CD14-positive monocyte (primary cell): Measurements from ENCODE around the gene CRYGS. TPM values are rescaled to one million over a fixed set of nuclear protein-coding genes. Genes with fewer than 3 reads are reported as not detected.
"Not testable (repeated sequence)": the region's sequence is repeated elsewhere in the genome, so short reads cannot be mapped to it uniquely, and the experiment has no call there.

ENCODE experiments used
- DNase-seq, 3 donors: peaks; one replicate each; pipeline ENCODE4 v3.0.0-alpha.2; 2011 to 2022
- H2AFZ ChIP-seq: 2 replicates; pipeline ENCODE4 v1.6.0; 2012; ENCODE audit warnings: mild to moderate bottlenecking, low read depth, low read length, inconsistent platforms; ENCODE audit not compliant: insufficient read depth, poor library complexity, severe bottlenecking
- H3K27ac ChIP-seq, 2 donors: 1 replicate in 1 of 2; 2 replicates in 1 of 2; pipeline ENCODE4 v1.5.1; 2012 to 2013; ENCODE audit warnings: low read length in 2 of 2, control low read depth in 1 of 2, inconsistent platforms in 1 of 2, low read depth in 1 of 2, mild to moderate bottlenecking in 1 of 2
- H3K27me3 ChIP-seq, 2 donors: one replicate each; pipeline versions ENCODE4 v1.6.0 to v1.6.1; 2011 to 2013; ENCODE audit warnings: low read length in 2 of 2; ENCODE audit not compliant: control insufficient read depth in 2 of 2, insufficient read depth in 2 of 2
- H3K36me3 ChIP-seq, 2 donors: replicated peaks in 1 of 2; 1 replicate in 1 of 2; 2 replicates in 1 of 2; pipeline versions ENCODE4 v1.5.1 to v1.6.1; 2012 to 2013; ENCODE audit warnings: low read length in 2 of 2, control low read depth in 1 of 2, inconsistent platforms in 1 of 2, mild to moderate bottlenecking in 1 of 2; ENCODE audit not compliant: insufficient read depth in 2 of 2, control insufficient read depth in 1 of 2
- H3K4me1 ChIP-seq, 2 donors: 1 replicate in 1 of 2; 2 replicates in 1 of 2; pipeline versions ENCODE4 v1.5.1 to v1.6.1; 2012 to 2013; ENCODE audit warnings: low read length in 2 of 2, control low read depth in 1 of 2, inconsistent platforms in 1 of 2, mild to moderate bottlenecking in 1 of 2, moderate library complexity in 1 of 2; ENCODE audit not compliant: insufficient read depth in 2 of 2, control insufficient read depth in 1 of 2
- H3K4me2 ChIP-seq: replicated peaks from 2 replicates; pipeline ENCODE3; 2012; ENCODE audit warnings: low read length, moderate library complexity, mild to moderate bottlenecking; ENCODE audit not compliant: poor library complexity, severe bottlenecking; ENCODE audit errors: extremely low read depth
- H3K4me3 ChIP-seq, 3 experiments: fragments of 200-600 bp in 1 of 3; sonication (generic) in 1 of 3; replicated peaks in 1 of 3; 1 replicate in 2 of 3; 2 replicates in 1 of 3; pipeline ENCODE4 v1.5.1; 2011 to 2013; ENCODE audit warnings: low read length in 3 of 3, mild to moderate bottlenecking in 3 of 3, control low read depth in 2 of 3, low read depth in 2 of 3, inconsistent platforms in 1 of 3, moderate library complexity in 1 of 3
- H3K79me2 ChIP-seq: 2 replicates; pipeline ENCODE4 v1.6.0; 2012; ENCODE audit warnings: mild to moderate bottlenecking, control low read depth, inconsistent platforms, low read length, moderate library complexity; ENCODE audit not compliant: insufficient read depth
- H3K9ac ChIP-seq: 2 replicates; pipeline ENCODE4 v1.6.0; 2017; ENCODE audit warnings: low read length, mild to moderate bottlenecking; ENCODE audit not compliant: insufficient read depth, poor library complexity, severe bottlenecking
- H3K9me3 ChIP-seq, 2 donors: replicated peaks in 1 of 2; 1 replicate in 1 of 2; 2 replicates in 1 of 2; pipeline versions ENCODE4 v1.5.1 to v1.6.1; 2012 to 2013; ENCODE audit warnings: low read length in 2 of 2, control low read depth in 1 of 2; ENCODE audit not compliant: control insufficient read depth in 1 of 2, insufficient read depth in 1 of 2
- H4K20me1 ChIP-seq: 2 replicates; pipeline ENCODE4 v1.6.0; 2012; ENCODE audit warnings: mild to moderate bottlenecking, low read length, control low read depth, moderate library complexity; ENCODE audit not compliant: insufficient read depth
- H3K27ac Mint-ChIP-seq, 7 donors: one replicate each; pipeline ENCODE4 v1.8.0; 2020; ENCODE audit warnings: mild to moderate bottlenecking in 7 of 7, mixed read lengths in 7 of 7, moderate library complexity in 6 of 7, inconsistent platforms in 2 of 7
- H3K27me3 Mint-ChIP-seq, 3 donors: one replicate each; pipeline ENCODE4 v1.8.0; 2021 to 2022; ENCODE audit warnings: low read depth in 3 of 3, mild to moderate bottlenecking in 3 of 3, mixed read lengths in 3 of 3, moderate library complexity in 3 of 3, inconsistent platforms in 1 of 3
- H3K36me3 Mint-ChIP-seq, 2 donors: one replicate each; pipeline ENCODE4 v1.8.0; 2020; ENCODE audit warnings: mixed read lengths in 2 of 2, inconsistent platforms in 1 of 2, mild to moderate bottlenecking in 1 of 2
- H3K4me1 Mint-ChIP-seq: one replicate; pipeline ENCODE4 v1.8.0; 2020; ENCODE audit warnings: mild to moderate bottlenecking, mixed read lengths
- H3K4me3 Mint-ChIP-seq, 2 donors: one replicate each; pipeline ENCODE4 v1.8.0; 2020; ENCODE audit warnings: mild to moderate bottlenecking in 2 of 2, mixed read lengths in 2 of 2, moderate library complexity in 1 of 2
- H3K9me3 Mint-ChIP-seq, 7 donors: one replicate each; pipeline ENCODE4 v1.8.0; 2020 to 2022; ENCODE audit warnings: mixed read lengths in 7 of 7, mild to moderate bottlenecking in 6 of 7, moderate library complexity in 6 of 7, inconsistent platforms in 2 of 7
- WGBS: methylation state at CpG from one replicate; pipeline ENCODE4 v1.1.5; 2013; ENCODE audit warnings: missing lambda C conversion rate; ENCODE audit not compliant: insufficient coverage; 5-methylcytosine and 5-hydroxymethylcytosine counted together
- intact Hi-C, 2 donors: fragments of 100-400 bp; cut with micrococcal nuclease; formaldehyde crosslinking; loops; one replicate each; pipeline versions ENCODE4 v1.15.0 to v1.15.1; 2023
- polyA plus RNA-seq, 3 donors: library from polyadenylated mRNA; depleted of rRNA in 1 of 3; unstranded in 2 of 3; stranded (reverse) in 1 of 3; fragments of 300-500 nt in 2 of 3; fragments of >200 nt in 1 of 3; fragmentation: Illumina TruSeq in 2 of 3; gene quantifications; 1 replicate in 2 of 3; 2 replicates in 1 of 3; pipeline ENCODE4 v1.2.3, GENCODE V29; 2012 to 2021
- TF ChIP-seq, protein P1 (sequence below): fragments of 200-600 bp; IDR thresholded peaks from one replicate; pipeline ENCODE4 v1.8.0; 2022; ENCODE audit warnings: antibody characterized with exemption, mild to moderate bottlenecking

CRYGS gene
- polyA plus RNA-seq, 3 donors = 0.25 to 4.1 TPM; not detected in 1

DNA sequence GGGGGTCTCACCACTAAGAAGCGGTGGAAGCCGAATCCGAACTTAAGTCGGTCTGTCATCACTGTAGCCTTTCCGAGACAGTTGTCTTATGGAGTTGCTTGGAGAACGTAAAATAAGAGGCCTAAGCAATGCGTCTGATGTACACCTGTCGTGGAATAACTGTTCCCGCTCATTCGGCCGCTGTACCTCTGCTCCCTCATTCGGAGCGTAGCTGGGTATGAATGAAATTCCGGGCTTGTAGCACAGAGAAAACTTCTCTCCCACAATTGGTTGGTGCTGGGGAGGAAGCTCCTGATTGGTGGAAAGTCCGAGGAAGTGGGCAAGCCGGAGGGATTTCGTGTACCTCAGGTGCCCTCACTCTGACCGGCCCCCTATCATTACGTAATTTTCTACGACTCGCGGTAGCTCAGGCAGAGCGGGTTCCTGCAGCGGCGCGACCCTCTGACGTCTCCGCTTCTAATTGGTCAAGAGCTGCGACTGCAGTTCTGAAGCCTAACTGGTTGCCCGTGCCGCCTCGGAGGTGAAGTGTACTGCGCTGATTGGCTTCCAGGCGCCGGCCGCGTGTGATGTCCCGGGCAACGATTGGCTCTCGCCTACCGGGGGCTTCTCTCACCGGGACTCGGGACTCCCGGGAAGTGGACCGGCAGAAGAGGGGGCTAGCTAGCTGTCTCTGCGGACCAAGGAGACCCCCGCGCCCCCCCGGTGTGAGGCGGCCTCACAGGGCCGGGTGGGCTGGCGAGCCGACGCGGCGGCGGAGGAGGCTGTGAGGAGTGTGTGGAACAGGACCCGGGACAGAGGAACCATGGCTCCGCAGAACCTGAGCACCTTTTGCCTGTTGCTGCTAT lies 26.1 kb upstream of the CRYGS start, which contains the start of gene DNAJB11:
DNAJB11 (plus strand) TSS at position 625 of the 845 bp plus-strand sequence; CDS start at position 803, 178 bp downstream.
- peaks cover 30 to 41% of the 10 kb centered on the region in 2 donors for H3K4me1 ChIP-seq
- under 1% methylated on average over 53 of the region's 59 CpGs for WGBS
- peak within 1 kb of the TSS; percentile 78 to 96 (median 88) for H3K4me3 ChIP-seq
- H3K9me3 ChIP-seq = no peaks in the 10 kb centered on the region
- Mint-ChIP-seq H3K4me1 (peaks cover 35% of the 10 kb centered on the region), H3K9me3 (no peaks in the 10 kb centered on the region), H3K27me3 (no peaks in the 10 kb centered on the region), H3K36me3 (peaks cover 24 to 32% of the 10 kb centered on the region in 2 donors), H3K4me3 (peak within 1 kb of the TSS; percentile 96 to 97), H3K27ac (peak within 1 kb of the TSS; percentile 92 to 99 (median 97))
- H3K27ac ChIP-seq = peak within 1 kb of the TSS; percentile 52 to 94
- no peaks in the 10 kb centered on the region for H4K20me1 ChIP-seq
- H3K36me3 ChIP-seq = peaks cover 20 to 31% of the 10 kb centered on the region in 2 donors
- peaks cover 62% of the 10 kb centered on the region for H3K79me2 ChIP-seq
- peak within 1 kb of the TSS; percentile 99 for H3K4me2 ChIP-seq
- no peaks in the 10 kb centered on the region for H3K27me3 ChIP-seq
- intact Hi-C loops = loop anchor here in 1 of 2 donors (10.0 kb wide), 1 partner anchor 214 kb away; the partner anchor contains the start of gene EIF4A2
- peak within 1 kb of the TSS; percentile 99 for H3K9ac ChIP-seq
- peak within 1 kb of the TSS; percentile 92 for H2AFZ ChIP-seq
- TF ChIP-seq, protein P1, sequence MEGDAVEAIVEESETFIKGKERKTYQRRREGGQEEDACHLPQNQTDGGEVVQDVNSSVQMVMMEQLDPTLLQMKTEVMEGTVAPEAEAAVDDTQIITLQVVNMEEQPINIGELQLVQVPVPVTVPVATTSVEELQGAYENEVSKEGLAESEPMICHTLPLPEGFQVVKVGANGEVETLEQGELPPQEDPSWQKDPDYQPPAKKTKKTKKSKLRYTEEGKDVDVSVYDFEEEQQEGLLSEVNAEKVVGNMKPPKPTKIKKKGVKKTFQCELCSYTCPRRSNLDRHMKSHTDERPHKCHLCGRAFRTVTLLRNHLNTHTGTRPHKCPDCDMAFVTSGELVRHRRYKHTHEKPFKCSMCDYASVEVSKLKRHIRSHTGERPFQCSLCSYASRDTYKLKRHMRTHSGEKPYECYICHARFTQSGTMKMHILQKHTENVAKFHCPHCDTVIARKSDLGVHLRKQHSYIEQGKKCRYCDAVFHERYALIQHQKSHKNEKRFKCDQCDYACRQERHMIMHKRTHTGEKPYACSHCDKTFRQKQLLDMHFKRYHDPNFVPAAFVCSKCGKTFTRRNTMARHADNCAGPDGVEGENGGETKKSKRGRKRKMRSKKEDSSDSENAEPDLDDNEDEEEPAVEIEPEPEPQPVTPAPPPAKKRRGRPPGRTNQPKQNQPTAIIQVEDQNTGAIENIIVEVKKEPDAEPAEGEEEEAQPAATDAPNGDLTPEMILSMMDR = no peak
- peak; percentile 99 to 100 (median 100) for DNase-seq

DNA sequence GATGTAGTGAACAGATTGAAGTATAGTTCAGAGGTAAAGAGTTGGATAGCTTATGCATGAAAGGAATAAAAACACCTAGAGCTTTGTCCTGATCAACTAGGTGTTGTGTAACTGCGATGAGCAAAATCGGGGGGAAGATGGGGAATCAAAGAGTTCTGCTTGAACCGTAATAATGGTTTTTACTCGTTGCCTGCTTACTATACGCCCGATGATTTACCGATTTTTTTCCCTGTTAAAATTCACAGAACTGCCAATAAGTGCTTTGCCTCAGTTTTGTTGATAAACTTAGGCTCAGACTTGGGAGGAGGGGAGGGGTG lies 25.6 kb upstream of the CRYGS start:
- Mint-ChIP-seq H3K27me3 (no peaks in the 10 kb centered on the region), H3K9me3 (no peaks in the 10 kb centered on the region), H3K36me3 (peaks cover 20 to 26% of the 10 kb centered on the region in 2 donors), H3K4me3 (peak overlapping the region; percentile 96 to 97), H3K4me1 (peaks cover 35% of the 10 kb centered on the region), H3K27ac (peak overlapping the region; percentile 92 to 99 (median 97))
- Histone ChIP-seq H2AFZ (peak overlapping the region; percentile 92), H3K36me3 (peaks cover 15 to 26% of the 10 kb centered on the region in 2 donors), H3K9ac (peak overlapping the region; percentile 57), H4K20me1 (no peaks in the 10 kb centered on the region), H3K27ac (peak overlapping the region; percentile 52 to 94), H3K4me2 (peak overlapping the region; percentile 99), H3K4me3 (peak overlapping the region; percentile 72 to 96 (median 78)), H3K9me3 (no peaks in the 10 kb centered on the region), H3K4me1 (peaks cover 30 to 41% of the 10 kb centered on the region in 2 donors), H3K27me3 (no peaks in the 10 kb centered on the region), H3K79me2 (peaks cover 62% of the 10 kb centered on the region)
- peak in 1 of 3 donors; percentile 10 for DNase-seq
- intact Hi-C loops = loop anchor here in 1 of 2 donors (10.0 kb wide), 1 partner anchor 215 kb away; the partner anchor contains the start of gene EIF4A2
- no CpG with 5 or more reads among the region's 7 CpGs for WGBS
- TF ChIP-seq, protein P1 = no peak

DNA sequence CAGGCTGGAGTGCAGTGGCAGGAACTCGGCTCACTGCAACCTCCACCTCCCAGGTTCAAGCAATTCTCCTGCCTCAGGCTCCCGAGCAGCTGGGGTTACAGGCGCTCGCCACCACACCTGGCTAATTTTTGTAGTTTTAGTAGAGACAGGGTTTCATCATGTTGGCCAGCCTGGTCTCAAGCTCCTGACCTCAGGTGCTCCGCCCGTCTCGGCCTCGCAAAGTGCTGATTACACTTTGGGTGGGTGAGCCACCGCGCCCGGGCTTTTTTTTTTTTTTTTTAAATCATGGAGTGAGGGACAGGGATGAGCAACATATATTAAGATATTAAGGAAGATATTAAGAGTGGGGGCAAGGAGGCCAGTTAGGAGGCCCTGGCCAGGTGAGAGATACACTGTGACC lies 25.2 kb upstream of the CRYGS start:
- DNase-seq, intact Hi-C loops, H3K27me3 ChIP-seq, H3K9me3 Mint-ChIP-seq, H3K9me3 ChIP-seq, H4K20me1 ChIP-seq, H3K27me3 Mint-ChIP-seq: not testable (repeated sequence)
- peaks cover 62% of the 10 kb centered on the region for H3K79me2 ChIP-seq
- H3K36me3 ChIP-seq = peaks cover 12 to 22% of the 10 kb centered on the region in 2 donors
- peak overlapping the region; percentile 57 for H3K9ac ChIP-seq
- Mint-ChIP-seq H3K4me1 (peaks cover 37% of the 10 kb centered on the region), H3K27ac (peak overlapping the region in 4 of 7 donors; percentile 92 to 99 (median 98)), H3K36me3 (peaks cover 16 to 22% of the 10 kb centered on the region in 2 donors), H3K4me3 (peak overlapping the region; percentile 96 to 97)
- peak overlapping the region; percentile 99 for H3K4me2 ChIP-seq
- H3K27ac ChIP-seq = peak overlapping the region in 1 of 2 donors; percentile 94
- 81% methylated on average over 3 of the region's 11 CpGs for WGBS
- H3K4me1 ChIP-seq = peaks cover 30 to 41% of the 10 kb centered on the region in 2 donors
- peak overlapping the region; percentile 92 for H2AFZ ChIP-seq
- peak overlapping the region in 2 of 3 experiments; percentile 78 to 96 for H3K4me3 ChIP-seq
